Ishikawa (cell line): ENCODE data around the gene TLR3.

Experiments
- CEBPB ChIP-seq: IDR thresholded peaks from 2 replicates; pipeline ENCODE4 v1.6.1; 2012
- CREB1 ChIP-seq: IDR thresholded peaks from 2 replicates; pipeline ENCODE4 v1.6.1; 2012; ENCODE audit warnings: low read depth
- EGR1 ChIP-seq: IDR thresholded peaks from 2 replicates; pipeline ENCODE4 v1.6.1; 2012
- TCF12 ChIP-seq: IDR thresholded peaks from 2 replicates; pipeline ENCODE4 v1.6.1; 2012; ENCODE audit warnings: low read depth
- TF ChIP-seq, protein P1 (sequence below): IDR thresholded peaks from 2 replicates; pipeline ENCODE4 v1.6.1; 2012

DNA sequence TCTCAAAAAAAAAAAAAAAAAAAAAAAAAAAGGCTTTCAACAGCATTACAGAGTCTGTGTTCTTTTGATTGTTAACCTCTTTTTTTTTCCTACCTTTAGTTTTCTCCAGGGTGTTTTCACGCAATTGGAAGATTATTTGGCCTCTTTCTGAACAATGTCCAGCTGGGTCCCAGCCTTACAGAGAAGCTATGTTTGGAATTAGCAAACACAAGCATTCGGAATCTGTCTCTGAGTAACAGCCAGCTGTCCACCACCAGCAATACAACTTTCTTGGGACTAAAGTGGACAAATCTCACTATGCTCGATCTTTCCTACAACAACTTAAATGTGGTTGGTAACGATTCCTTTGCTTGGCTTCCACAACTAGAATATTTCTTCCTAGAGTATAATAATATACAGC is 13.3 kb downstream of the TLR3 start:
- TF ChIP-seq, protein P1, sequence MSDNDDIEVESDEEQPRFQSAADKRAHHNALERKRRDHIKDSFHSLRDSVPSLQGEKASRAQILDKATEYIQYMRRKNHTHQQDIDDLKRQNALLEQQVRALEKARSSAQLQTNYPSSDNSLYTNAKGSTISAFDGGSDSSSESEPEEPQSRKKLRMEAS: no peak
- TF ChIP-seq EGR1: no peak
- TF ChIP-seq TCF12: no peak
- TF ChIP-seq CEBPB: no peak
- TF ChIP-seq CREB1: no peak
